Liver (tissue), 9 donors: ENCODE measurements around the gene ZXDA. TPM values are rescaled to one million over a fixed set of nuclear protein-coding genes. Genes with fewer than 3 reads are reported as not detected.
A peak's percentile ranks its signal among the peaks of the same experiment; 100 is the strongest.

ENCODE experiments used
- DNase-seq: peaks from one replicate; pipeline ENCODE4 v3.0.0-alpha.2; 2017; ENCODE audit warnings: low spot score
- H3K27ac ChIP-seq, 2 donors: one replicate each; pipeline ENCODE4 v1.7.0; 2013; ENCODE audit warnings: inconsistent platforms in 2 of 2, low read length in 2 of 2, control low read depth in 1 of 2, low read depth in 1 of 2, mild to moderate bottlenecking in 1 of 2
- H3K27me3 ChIP-seq, 4 donors: one replicate each; pipeline versions ENCODE4 v1.6.1 to v1.7.0; 2013; ENCODE audit warnings: low read length in 3 of 4, inconsistent platforms in 1 of 4, mild to moderate bottlenecking in 1 of 4, moderate library complexity in 1 of 4; ENCODE audit not compliant: control insufficient read depth in 4 of 4, insufficient read depth in 4 of 4
- H3K36me3 ChIP-seq, 4 donors: one replicate each; pipeline versions ENCODE4 v1.6.1 to v1.7.0; 2013; ENCODE audit warnings: low read length in 3 of 4, mild to moderate bottlenecking in 3 of 4, low read depth in 1 of 4, moderate library complexity in 1 of 4; ENCODE audit not compliant: control insufficient read depth in 4 of 4, insufficient read depth in 3 of 4
- H3K4me1 ChIP-seq, 4 donors: one replicate each; pipeline versions ENCODE4 v1.6.1 to v1.7.0; 2013; ENCODE audit warnings: low read length in 3 of 4, mild to moderate bottlenecking in 3 of 4, moderate library complexity in 1 of 4; ENCODE audit not compliant: control insufficient read depth in 4 of 4, insufficient read depth in 4 of 4
- H3K4me3 ChIP-seq, 3 donors: one replicate each; pipeline versions ENCODE4 v1.6.1 to v1.7.0; 2013; ENCODE audit warnings: low read length in 3 of 3, control low read depth in 1 of 3, low read depth in 1 of 3, mild to moderate bottlenecking in 1 of 3
- H3K9ac ChIP-seq, 2 donors: one replicate each; pipeline ENCODE4 v1.7.0; 2013; ENCODE audit warnings: low read length in 2 of 2, mild to moderate bottlenecking in 2 of 2, moderate library complexity in 2 of 2, control low read depth in 1 of 2, low read depth in 1 of 2
- H3K9me3 ChIP-seq, 4 donors: one replicate each; pipeline versions ENCODE4 v1.6.1 to v1.7.0; 2013; ENCODE audit warnings: low read length in 3 of 4; ENCODE audit not compliant: control insufficient read depth in 4 of 4
- FOXA1 ChIP-seq: IDR thresholded peaks from 2 replicates; pipeline ENCODE4 v1.6.1; 2016; ENCODE audit warnings: antibody characterized with exemption
- FOXA2 ChIP-seq: IDR thresholded peaks from 2 replicates; pipeline ENCODE4 v1.6.1; 2016; ENCODE audit warnings: antibody characterized with exemption
- GABPA ChIP-seq, 2 donors: IDR thresholded peaks in 1 of 2; conservative IDR thresholded peaks in 1 of 2; 2 replicates each; pipeline ENCODE4 v1.6.1; 2016; ENCODE audit warnings: antibody characterized with exemption in 2 of 2, mild to moderate bottlenecking in 1 of 2, moderate library complexity in 1 of 2
- HNF4A ChIP-seq, 2 donors: conservative IDR thresholded peaks; 2 replicates each; pipeline ENCODE4 v1.6.1; 2016; ENCODE audit warnings: antibody characterized with exemption in 2 of 2, mild to moderate bottlenecking in 2 of 2
- HNF4G ChIP-seq: IDR thresholded peaks from 2 replicates; pipeline ENCODE4 v1.6.1; 2016; ENCODE audit warnings: antibody characterized with exemption
- JUND ChIP-seq, 2 donors: IDR thresholded peaks; 2 replicates each; pipeline ENCODE4 v1.6.1; 2016; ENCODE audit warnings: antibody characterized with exemption in 2 of 2
- NR2F2 ChIP-seq: IDR thresholded peaks from 2 replicates; pipeline ENCODE4 v1.6.1; 2016; ENCODE audit warnings: antibody characterized with exemption
- RAD21 ChIP-seq, 2 donors: IDR thresholded peaks; 2 replicates each; pipeline ENCODE4 v1.6.1; 2016; ENCODE audit warnings: antibody characterized with exemption in 2 of 2, mild to moderate bottlenecking in 2 of 2
- RXRA ChIP-seq, 2 donors: IDR thresholded peaks; 2 replicates each; pipeline ENCODE4 v1.6.1; 2017 to 2018; ENCODE audit warnings: antibody characterized with exemption in 2 of 2, mild to moderate bottlenecking in 1 of 2
- SP1 ChIP-seq: IDR thresholded peaks from 2 replicates; pipeline ENCODE4 v1.6.1; 2018; ENCODE audit warnings: antibody characterized with exemption, mild to moderate bottlenecking
- YY1 ChIP-seq: IDR thresholded peaks from 2 replicates; pipeline ENCODE4 v1.6.1; 2016; ENCODE audit warnings: antibody characterized with exemption, mild to moderate bottlenecking
- WGBS: extraction: QIAGEN DNeasy Blood & Tissue Kit; methylation state at CpG from one replicate; pipeline ENCODE4 v1.1.7; 2013; 5-methylcytosine and 5-hydroxymethylcytosine counted together
- polyA plus RNA-seq, 2 donors: library from polyadenylated mRNA; stranded (reverse) in 1 of 2; unstranded in 1 of 2; fragments of 200-250 nt in 1 of 2; fragments of >200 nt in 1 of 2; fragmentation: Nextera tagmentation in 1 of 2; extraction: Ambion mirVana in 1 of 2; gene quantifications; one replicate each; pipeline versions ENCODE4 v1.2.1 to v1.2.3, GENCODE V29; 2013 to 2015
- total RNA-seq, 2 donors: library from RNA; depleted of rRNA; stranded (reverse); fragments of >200 nt; gene quantifications; one replicate each; pipeline ENCODE4 v1.2.3, GENCODE V29; 2014
- TF ChIP-seq, protein P1 (sequence below): IDR thresholded peaks from 2 replicates; pipeline ENCODE4 v1.6.1; 2016; ENCODE audit warnings: antibody characterized with exemption
- TF ChIP-seq, protein P2 (sequence below): IDR thresholded peaks from 2 replicates; pipeline ENCODE4 v1.6.1; 2016; ENCODE audit warnings: antibody characterized with exemption
- TF ChIP-seq, protein P3 (sequence below): IDR thresholded peaks from 2 replicates; pipeline ENCODE4 v1.6.1; 2016; ENCODE audit warnings: antibody characterized with exemption
- TF ChIP-seq, protein P4 (sequence below): fragments of 150-350 bp; IDR thresholded peaks from 2 replicates; pipeline ENCODE4 v1.5.1; 2017; ENCODE audit warnings: improper control_type of control experiment, low read depth, low read length; ENCODE audit not compliant: missing input control
- donor health status: healthy.
- donor health status: healthy.
- donor health status: healthy.
- donor health status: healthy.
- donor health status: healthy.

Gene ZXDA
- total and polyA plus RNA-seq, 4 donors, result 0.31 to 3.3 (median 1.4) TPM

DNA sequence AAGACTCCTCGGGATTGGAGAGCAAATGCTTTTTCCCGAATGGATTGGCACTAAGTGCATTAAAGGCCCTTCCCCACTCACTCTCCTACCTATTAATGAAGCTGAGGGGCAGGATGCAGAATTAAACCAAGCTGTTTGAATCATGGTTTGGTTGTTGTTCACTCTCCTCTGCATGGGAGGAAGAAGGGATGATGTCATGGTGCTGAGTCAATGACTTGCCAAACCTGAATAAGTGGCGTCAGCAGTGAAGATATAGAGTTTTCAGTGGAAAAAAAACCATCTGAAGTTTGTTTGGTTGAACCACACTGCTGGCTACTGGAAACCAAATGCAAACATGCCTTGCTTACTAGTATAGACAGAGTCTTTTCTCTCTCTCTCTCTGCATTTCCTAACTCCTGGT lies 19.8 kb upstream of the ZXDA start:
- H3K27me3 ChIP-seq, result no peaks in the 10 kb centered on the region
- TF ChIP-seq, protein P1, sequence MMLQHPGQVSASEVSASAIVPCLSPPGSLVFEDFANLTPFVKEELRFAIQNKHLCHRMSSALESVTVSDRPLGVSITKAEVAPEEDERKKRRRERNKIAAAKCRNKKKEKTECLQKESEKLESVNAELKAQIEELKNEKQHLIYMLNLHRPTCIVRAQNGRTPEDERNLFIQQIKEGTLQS, result no peak
- TF ChIP-seq SP1 (no peak), HNF4G (no peak), HNF4A (conservative IDR thresholded peaks at IDR 0.05) (no peak), NR2F2 (no peak), JUND (IDR thresholded peaks at IDR 0.05) (no peak), YY1 (no peak), FOXA2 (no peak), FOXA1 (no peak), RXRA (IDR thresholded peaks at IDR 0.05) (no peak), GABPA (IDR thresholded peaks at IDR 0.05 in 1 of 2, conservative IDR thresholded peaks at IDR 0.05 in 1 of 2) (no peak)
- TF ChIP-seq, protein P2, sequence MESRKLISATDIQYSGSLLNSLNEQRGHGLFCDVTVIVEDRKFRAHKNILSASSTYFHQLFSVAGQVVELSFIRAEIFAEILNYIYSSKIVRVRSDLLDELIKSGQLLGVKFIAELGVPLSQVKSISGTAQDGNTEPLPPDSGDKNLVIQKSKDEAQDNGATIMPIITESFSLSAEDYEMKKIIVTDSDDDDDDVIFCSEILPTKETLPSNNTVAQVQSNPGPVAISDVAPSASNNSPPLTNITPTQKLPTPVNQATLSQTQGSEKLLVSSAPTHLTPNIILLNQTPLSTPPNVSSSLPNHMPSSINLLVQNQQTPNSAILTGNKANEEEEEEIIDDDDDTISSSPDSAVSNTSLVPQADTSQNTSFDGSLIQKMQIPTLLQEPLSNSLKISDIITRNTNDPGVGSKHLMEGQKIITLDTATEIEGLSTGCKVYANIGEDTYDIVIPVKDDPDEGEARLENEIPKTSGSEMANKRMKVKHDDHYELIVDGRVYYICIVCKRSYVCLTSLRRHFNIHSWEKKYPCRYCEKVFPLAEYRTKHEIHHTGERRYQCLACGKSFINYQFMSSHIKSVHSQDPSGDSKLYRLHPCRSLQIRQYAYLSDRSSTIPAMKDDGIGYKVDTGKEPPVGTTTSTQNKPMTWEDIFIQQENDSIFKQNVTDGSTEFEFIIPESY, result no peak
- TF ChIP-seq, protein P3, sequence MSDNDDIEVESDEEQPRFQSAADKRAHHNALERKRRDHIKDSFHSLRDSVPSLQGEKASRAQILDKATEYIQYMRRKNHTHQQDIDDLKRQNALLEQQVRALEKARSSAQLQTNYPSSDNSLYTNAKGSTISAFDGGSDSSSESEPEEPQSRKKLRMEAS, result no peak
- TF ChIP-seq, protein P4, sequence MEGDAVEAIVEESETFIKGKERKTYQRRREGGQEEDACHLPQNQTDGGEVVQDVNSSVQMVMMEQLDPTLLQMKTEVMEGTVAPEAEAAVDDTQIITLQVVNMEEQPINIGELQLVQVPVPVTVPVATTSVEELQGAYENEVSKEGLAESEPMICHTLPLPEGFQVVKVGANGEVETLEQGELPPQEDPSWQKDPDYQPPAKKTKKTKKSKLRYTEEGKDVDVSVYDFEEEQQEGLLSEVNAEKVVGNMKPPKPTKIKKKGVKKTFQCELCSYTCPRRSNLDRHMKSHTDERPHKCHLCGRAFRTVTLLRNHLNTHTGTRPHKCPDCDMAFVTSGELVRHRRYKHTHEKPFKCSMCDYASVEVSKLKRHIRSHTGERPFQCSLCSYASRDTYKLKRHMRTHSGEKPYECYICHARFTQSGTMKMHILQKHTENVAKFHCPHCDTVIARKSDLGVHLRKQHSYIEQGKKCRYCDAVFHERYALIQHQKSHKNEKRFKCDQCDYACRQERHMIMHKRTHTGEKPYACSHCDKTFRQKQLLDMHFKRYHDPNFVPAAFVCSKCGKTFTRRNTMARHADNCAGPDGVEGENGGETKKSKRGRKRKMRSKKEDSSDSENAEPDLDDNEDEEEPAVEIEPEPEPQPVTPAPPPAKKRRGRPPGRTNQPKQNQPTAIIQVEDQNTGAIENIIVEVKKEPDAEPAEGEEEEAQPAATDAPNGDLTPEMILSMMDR, result no peak
- H3K9ac ChIP-seq, result no peak overlapping the region
- no peak for DNase-seq
- H3K36me3 ChIP-seq, result no peaks in the 10 kb centered on the region
- 64% methylated on average over 3 of the region's 3 CpGs for WGBS
- no peaks in the 10 kb centered on the region for H3K9me3 ChIP-seq
- no peak overlapping the region for H3K4me3 ChIP-seq
- H3K27ac ChIP-seq, result no peak overlapping the region
- H3K4me1 ChIP-seq, result no peaks in the 10 kb centered on the region

DNA sequence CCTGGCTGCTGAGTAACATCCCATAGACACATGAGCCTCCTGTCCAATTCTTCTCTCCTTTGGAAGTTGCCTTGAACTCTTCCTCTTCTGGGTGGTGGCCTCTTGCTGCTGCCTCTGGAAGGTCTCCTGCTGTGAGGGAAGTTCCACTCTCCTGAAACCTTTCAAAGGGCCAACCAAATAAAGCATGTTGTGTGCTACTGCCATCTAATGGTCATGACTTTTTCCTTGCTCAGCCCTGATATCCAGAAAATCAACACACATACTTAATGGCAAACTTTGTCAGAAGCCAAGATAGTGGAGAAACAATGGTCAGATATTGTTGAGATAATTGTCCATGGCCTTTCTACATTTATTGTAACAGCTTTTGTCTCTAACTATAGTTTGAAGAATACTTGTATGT lies 19.1 kb upstream of the ZXDA start:
- H3K9me3 ChIP-seq, result no peaks in the 10 kb centered on the region
- no peak overlapping the region for H3K4me3 ChIP-seq
- H3K27ac ChIP-seq, result no peak overlapping the region
- TF ChIP-seq NR2F2 (no peak), RAD21 (IDR thresholded peaks at IDR 0.05) (peak; percentile 71 to 80)
- TF ChIP-seq, protein P4, result peak; percentile 44
- H3K4me1 ChIP-seq, result no peaks in the 10 kb centered on the region
- no peak for DNase-seq
- no peaks in the 10 kb centered on the region for H3K36me3 ChIP-seq
- H3K9ac ChIP-seq, result no peak overlapping the region
- no peaks in the 10 kb centered on the region for H3K27me3 ChIP-seq
